NOMO-1 (cell line): ENCODE results near the gene SHISAL2B.
A peak's percentile ranks its signal among the peaks of the same experiment; 100 is the strongest.
"Not testable (repeated sequence)": the region's sequence is repeated elsewhere in the genome, so short reads cannot be mapped to it uniquely, and the experiment has no call there.

ENCODE experiments used
- DNase-seq, 2 experiments: peaks; one replicate each; lab custom pipeline; 2025; ENCODE audit not compliant: unreplicated experiment in 2 of 2; lab: John Stamatoyannopoulos, UW

SHISAL2B gene

DNA sequence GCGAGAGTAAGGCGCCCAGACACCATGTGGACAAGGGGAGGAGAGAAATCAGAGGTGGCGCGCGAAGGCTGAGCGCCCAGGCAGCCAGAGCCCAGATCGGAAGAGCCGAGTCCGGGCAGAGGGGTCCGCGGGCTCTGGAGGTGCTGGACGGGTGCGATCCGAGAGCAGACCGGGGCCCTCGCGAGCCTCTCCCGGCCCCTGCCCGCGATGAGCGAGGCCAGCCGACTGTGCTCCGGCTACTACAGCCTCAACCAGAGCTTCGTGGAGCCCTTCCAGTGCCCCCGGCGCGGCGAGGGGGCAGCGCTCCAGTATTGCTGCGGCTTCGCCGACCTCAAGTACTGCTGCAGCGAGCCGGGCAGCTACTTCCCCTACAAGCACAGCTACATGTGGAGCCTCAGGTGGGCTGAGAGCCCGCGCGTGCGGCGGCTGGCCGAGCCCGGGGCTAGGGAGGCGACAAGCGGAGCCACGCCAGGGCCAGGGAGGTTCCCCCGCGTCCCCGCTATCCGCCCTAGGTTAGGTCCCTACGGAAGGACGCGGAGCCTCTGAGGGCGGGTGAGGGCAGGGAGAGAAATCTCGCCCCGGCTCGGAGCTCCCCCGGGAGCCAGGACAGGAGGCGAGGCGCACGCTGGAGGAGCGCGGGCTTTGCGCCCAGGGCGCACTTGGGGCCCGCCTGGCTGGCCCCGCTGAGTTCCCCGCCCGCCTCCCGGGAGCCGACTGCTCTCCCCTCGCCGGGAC lies at the start of gene SHISAL2B:
Gene SHISAL2B, plus strand, starts transcription at position 87 of the 735 bp plus-strand sequence. Its CDS starts 121 bp downstream, at position 208.
- peak in 1 of 2 experiments; percentile 1 for DNase-seq

DNA sequence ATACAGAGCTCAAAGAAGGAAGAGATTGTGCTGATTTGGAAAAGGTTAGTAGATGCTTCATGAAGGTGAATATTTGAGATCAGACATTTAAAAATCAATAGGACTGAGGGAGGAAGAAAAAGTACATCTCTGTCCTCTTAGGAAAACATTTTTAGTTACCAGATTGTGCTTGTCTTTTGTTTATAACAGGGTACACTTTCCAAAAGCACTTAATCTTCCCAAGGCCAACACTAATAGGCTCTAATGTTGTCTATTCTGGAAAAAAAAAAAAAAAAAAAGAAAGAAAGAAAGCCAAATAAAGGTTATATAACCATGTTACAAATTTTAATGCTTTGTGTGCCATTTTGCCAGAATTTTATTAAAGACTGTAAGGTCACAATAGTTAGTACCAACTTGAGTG lies 45.5 kb upstream of the SHISAL2B start:
- no peak for DNase-seq

DNA sequence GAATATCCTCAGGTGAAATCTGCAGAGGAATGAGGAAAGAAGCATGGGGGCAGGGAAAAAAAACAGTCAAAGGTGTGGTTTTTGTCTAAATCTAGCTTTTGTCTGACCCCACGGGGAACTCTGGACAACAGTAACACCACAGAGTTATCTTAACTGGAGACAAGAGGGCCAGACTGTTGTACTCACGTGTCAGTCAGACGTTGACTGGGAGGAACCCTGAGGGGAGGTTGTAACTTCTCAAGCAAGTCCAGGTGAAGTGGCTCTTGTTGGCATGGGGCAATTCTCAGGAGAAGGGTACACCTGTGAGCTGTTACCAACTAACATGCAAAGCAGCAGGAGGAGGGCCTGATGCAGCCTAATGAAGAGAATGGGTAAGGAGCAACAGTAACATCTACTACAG lies 44.1 kb upstream of the SHISAL2B start:
- DNase-seq, result no peak

DNA sequence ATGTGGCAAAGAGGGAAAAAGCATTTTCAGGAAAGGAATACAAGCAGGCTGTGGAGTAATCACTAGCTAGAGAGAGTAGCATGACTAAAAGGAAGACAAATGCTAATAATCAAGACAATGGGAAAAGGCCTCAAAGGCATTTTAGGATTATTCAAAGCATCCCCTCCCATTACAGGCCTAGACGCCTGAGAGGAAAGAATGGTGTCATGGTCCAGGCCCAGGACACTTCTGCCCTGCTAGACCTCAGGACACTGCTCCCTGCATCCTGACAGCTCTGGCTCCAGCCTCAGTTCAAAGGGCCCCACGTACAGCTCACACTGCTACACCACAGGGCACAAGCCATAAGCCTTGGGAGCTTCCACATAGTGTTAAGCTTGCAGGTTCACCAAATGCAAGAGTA lies 40.8 kb upstream of the SHISAL2B start:
- DNase-seq, result no peak

DNA sequence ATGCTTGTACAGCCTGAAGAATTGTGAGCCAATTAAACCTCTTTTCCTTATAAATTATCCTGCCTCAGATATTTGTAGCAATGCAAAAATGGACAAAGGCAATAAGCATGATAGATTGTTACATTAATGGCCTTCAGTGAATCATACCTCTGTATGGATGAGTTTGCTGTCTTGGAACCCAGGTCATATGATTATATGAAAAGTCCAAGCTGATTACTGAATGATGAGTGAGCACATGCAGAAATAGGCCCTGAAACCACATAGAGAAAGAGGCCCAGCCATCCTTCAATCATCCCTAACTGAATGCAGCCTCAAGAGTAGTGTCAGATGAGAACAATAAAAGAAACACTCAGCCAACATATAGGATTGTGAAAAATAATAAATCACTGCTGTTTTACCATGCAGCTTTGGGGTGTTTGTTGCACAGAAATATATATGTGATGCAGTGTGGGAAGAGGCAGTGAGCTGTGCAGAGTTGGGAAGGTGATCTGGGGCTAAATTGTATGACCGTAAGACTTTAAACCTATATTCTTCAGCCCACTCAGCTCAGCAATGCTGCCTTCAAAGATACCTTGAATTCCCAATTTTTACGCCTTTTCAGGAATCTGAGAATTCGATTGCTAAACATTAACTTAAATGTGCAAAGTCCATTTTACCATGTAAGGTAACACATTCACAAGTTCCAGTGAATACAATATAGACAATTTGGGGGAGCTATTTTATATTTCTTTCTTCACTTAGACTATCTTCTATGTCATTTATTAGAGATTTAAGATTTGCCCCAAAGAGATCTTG lies 36.3 kb upstream of the SHISAL2B start:
- no peak for DNase-seq

DNA sequence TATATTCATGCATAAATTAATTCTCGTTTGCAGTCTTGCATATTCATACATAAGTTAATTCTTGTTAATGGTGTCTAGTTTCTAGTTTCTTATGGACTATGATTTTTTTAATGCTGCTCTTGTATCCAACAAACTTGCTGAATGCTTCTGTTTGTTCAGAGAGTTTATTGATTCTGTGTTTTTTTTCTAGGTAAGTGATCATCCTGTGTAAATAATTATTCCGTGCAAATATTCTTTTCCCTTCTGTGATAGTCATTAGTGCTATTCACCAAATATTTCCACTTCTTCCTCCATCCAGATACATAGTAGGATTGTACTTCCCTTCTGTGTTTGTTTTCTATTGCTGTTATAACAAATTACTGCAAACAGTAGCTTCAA lies 35.8 kb upstream of the SHISAL2B start:
- DNase-seq, result no peak

DNA sequence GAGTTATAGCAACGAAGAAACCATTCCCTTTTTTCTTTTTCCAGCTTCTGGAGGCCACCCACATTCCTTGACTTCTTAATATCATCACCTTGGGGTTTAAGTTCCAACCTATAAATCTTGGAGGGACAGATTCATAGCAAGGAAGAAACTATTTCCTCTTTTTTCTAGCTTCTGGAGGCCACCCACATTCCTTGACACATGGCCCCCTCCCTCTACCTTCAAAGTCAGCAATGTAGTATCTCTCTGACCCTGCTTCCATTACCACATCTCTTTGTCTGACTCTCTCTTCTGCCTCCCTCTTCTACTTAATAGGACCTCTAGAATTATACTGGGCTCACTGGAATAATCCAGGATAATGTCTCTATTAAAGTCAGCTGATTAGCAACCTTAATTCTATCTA lies 34.7 kb upstream of the SHISAL2B start:
- no peak for DNase-seq

DNA sequence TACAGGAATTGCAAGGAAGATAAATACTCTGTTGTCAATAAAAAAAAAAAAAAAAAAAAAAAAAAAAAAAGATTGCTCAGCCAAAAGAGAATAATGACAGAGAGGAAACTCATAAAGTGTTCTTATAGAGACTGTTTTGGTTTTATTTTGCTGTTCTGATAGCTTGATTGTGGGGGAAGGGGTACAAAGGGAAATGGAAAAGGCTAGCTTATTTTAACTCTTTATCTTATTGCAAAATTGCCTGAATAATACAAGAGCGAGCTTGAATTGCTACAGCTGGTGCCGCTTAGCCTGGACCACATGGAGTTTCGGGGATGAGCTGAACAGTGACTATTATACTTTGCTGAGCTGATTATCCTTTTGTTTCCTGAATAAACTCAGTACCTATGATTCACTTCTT lies 31.0 kb upstream of the SHISAL2B start:
- DNase-seq, result no peak

DNA sequence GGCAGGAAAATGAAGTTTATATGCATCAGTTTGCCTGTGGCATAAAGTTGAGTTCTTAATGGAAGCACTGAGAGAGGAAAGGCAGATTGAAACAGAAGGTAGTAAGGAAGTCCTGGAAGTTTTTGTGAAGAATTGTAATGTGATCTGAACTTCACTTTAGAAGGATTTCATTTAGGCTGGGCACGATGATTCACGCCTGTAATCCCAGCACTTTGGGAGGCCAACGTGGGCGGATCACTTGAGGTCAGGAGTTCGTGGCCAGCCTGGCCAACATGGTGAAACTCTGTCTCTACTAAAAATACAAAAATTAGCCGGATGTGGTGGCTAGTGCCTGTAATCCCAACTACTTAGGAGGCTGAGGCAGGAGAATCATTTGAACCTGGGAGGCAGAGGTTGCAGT lies 27.1 kb upstream of the SHISAL2B start:
- not testable (repeated sequence) for DNase-seq

DNA sequence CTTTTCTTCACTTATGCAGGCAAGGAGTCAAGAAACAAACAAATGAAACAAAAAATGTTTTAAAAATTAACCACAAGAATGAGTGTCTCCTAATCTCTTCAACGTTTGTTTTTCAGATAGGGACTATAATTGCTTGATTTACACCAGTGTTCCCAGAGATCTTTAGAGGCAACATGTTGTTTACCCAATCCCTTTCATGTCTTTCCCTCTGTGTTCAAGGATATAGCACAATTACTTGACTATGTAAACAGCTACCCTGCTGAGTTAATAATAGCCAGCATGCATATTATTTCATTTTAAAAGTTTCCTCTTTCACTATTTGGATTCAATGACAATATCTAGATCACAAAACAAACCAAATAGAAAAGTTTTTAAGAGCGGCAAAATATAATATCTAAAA lies 25.1 kb upstream of the SHISAL2B start:
- no peak for DNase-seq

DNA sequence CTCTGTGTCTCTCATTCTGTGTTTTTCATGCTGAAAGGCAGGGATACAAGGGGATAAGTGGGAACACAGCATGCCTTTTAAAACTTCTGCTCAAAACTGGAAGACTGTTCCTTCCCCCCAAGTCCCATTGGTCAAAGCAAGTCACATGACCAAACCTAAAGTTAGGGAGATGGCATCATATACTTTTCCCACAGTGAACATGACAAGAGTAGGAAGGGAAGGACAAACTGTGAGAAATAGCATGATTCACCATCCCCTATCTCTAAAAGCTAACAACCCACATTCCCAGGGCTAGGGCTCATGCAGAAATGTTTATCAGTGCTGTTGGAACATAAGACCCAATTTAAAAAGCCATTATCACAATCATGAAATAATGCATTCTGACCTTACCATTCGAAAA lies 24.2 kb upstream of the SHISAL2B start:
- no peak for DNase-seq

DNA sequence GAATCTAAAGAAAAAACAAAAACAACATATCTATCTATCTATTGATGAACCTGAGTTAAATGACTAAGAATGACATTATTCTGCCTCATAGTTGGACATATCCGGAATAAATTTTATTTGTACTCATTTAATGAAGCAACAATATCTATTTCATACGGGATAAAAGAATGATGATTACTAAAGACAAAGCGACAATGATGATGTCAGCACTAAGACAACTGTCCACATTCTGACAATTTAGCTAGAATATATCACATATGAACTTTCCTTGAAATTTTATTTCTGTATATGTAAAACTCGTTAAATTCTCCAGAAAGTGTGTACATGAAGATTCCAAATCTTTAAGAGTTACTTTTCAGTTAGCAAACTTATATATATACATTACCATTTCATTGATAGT lies 23.2 kb upstream of the SHISAL2B start:
- no peak for DNase-seq

DNA sequence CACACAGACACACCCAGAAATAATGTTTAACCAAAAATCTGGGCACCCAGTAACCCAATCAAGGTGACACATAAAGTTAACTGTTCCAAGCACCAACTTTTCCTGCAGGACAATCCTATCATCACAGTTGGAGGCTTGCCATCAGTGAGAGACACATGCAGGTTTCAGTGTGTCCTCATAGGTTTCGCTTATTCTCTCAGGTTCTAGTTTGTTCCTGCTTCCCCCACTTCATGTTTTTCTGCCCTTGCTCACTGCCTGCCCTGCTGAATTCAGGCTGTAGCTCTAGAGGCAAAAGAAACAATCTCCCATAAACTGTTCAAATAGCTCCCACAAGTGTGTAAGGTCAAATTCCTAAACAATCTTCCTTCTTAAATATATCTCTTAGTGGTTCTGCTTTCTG lies 20.0 kb upstream of the SHISAL2B start:
- DNase-seq, result no peak

DNA sequence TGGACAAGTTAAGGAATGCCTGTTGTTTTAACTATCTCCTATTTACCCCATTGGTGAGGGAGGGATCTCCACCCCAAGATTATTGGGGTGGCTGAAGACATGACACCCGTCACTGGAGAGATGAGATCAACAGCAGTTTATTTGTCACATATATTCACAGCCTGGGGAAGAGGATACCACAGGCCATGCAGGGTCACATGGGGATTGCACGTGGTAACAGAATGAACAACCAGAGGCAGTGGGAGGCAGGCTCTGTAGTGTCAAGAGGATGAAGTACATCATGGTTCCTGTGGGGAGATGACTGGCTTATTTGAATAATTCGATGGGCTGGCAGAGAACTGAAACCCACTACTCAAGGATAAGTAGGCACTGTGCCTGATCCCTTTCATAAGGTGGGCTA lies 18.6 kb upstream of the SHISAL2B start:
- no peak for DNase-seq

DNA sequence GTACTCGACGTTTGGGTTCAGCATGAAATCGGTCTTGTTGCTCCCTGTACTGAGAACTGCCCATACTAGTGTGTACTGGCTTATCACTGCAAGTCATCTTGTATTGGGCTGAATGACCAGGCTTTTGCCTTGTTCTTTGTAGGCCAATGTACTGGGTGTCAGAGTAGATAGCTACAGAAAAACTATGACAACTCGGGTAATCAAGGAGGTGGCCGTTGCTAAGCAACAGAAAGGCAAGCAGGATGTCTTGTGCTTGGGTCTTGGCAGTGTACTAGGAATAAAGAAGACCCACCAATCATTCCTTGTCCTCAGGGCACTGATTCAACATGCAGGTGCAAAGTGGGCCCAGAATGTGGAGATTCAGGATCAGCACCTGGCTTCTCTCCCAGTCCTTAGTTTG lies 11.9 kb upstream of the SHISAL2B start:
- DNase-seq, result no peak

DNA sequence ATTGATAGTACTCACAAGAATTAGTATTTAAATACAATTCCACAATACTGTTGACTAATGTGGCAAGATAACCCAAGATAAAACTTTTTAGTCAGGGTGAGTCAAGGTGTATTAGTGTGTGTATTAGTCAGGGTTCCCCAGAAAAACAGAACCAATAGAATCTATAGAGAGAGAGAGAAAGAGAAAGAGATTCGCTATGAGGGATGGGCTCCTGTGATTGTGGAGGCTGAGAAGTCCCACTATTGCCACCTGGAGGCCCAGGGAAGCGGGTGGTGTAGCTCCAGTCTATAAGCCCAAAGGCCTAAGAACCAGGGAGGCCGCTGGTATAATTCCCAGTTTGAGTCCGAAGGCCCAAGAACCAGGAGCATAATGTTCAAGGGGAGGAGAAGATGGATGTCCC lies 10.0 kb upstream of the SHISAL2B start:
- DNase-seq, result no peak

DNA sequence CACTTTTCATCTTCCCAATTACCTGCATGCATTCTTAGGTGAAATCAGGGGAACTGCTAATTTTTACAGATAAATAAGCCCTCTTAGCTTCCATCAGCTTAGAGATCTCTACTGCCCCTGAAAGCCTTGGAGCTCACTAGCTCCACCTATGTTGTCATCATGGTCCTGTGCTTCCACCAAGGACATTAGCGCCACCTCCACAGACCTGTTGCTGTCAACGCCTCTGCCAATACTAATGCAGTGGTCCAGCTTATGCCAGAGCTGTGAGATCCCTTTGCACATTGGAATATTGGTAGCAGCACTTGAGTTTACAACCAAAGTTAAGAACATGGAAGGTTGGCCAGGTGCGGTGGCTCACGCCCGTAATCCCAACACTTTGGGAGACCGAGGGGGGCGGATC lies 7.7 kb upstream of the SHISAL2B start:
- no peak for DNase-seq

DNA sequence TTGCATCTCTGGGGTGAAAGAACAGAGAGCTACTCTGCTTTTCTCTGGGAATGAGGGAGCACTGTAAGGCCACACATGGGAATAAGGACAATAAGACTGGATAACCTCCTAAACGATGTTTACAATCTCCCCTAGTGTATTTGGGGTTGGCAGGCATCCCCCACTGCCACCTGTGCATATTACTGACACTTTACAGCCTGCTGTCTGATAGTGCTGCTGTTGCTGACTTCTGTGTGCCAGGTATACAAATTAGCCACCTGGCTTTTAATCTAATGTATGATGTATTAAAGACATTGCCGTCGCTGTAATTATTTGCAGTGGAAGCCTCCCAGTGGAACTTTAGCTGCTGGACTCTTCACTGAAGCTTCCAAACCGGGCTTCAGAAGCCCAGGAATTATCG lies 4.4 kb upstream of the SHISAL2B start:
- no peak for DNase-seq

DNA sequence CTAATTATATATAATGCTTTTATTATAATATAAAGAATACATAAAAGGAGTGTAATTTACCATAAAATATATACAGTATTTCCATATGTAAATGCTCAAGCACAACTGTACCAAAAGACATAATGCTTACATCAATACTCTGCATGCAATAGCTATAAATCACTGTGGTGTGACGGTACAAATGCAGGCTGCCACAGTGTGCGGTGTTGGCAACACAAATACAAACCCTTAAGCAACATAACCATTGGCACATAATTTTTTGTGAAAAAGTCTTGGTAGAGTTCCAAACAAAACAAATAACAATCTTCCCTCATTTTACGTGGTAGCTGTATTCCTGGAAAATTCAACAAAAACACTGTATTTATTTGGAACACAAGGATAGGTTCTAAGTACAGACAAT lies 1.9 kb upstream of the SHISAL2B start:
- no peak for DNase-seq

DNA sequence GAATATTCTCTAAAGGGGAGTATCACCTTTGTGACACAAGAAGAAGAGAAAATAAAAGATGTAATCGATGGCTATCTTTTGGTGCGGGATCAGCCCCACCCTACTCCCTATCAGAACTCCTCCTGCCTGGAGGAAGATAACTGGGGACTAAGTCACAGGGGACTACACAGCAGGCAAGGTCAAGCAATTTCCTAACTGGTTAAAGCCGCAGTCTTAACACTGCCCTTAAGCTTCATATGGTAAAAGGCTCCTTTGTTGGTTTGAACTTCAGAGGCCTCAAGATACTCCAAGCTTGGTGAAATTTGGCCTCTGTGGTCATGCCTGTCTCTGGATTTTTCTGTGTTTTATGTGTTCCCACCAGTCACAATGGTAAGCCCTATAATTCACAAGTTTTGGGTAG lies 1.3 kb upstream of the SHISAL2B start:
- DNase-seq, result no peak

DNA sequence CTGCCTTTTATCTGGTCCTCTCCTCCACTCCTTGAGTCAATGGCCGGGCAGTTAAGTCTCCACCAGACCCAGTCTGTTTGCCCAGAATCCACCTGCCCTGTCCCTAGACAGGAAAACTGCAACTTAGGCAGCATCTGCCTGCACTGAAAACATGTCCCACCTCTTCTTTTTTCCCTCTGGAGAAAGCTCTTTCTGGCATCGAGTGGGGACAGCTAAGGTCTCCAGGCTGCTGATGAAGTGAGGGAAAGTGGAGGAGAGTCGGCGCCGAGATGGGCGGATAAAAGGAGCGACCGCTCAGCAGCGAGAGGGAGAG lies 243 bp upstream of the SHISAL2B start:
- no peak for DNase-seq

DNA sequence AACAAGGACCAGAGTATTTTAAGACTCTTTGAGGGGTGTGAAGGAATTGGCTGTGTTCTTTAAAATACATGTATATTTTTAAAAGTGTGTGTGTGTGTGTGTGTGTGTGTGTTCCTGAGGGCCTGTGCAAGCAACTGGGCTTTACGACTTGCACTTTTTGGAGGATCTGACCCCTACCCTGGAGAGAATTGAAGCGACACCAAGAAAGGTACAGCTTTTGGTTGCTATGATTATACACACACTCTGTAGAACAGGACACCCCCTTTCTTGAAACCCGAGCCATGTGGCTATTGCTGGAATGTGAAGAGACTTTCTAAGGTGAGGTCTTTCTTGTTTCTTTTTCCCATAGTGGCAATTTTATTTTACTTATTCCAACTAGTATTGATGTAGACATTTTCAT lies 988 bp downstream of the SHISAL2B start:
- no peak for DNase-seq

DNA sequence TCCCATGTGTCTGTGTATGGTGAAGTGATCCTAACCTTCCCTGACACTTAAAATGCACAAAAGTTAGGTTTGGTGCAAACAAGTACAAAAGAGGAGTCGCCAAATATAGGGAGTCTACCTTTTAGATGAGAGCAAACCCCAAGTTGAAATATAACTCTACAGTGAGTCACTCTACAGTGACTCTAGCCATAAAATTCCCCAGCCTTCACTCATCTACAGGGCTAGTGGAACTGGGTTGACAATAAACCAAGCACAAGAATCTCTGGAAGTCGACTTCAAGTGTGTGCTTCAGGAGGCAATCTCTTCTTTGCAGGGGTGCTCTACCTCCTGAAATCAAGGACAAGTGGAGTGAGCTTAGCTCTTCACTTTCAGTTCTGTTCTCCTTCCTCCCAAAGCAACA lies 3.3 kb downstream of the SHISAL2B start:
- DNase-seq, result no peak
